RCC 7860 (cell line): ENCODE data around the gene RAPGEF4.

Source experiments
- DNase-seq: peaks from one replicate; pipeline ENCODE4 v3.0.0-alpha.2; 2015; ENCODE audit warnings: low spot score
- FAIRE-seq: peaks from 2 replicates; lab custom pipeline; 2012; peaks lifted over from hg19 to GRCh38; lab: Jason Lieb, UNC

Gene RAPGEF4

GRCh38 chr2:172856606-172857005 is 121.0 kb downstream of the RAPGEF4 start:
- no peak for FAIRE-seq
- DNase-seq, result no peak

- DNase-seq (no peak), FAIRE-seq (no peak)
Measured at GRCh38 chr2:172858473-172858745, 122.8 kb downstream of the RAPGEF4 start.

GRCh38 chr2:172859581-172860335 is 124.1 kb downstream of the RAPGEF4 start:
- FAIRE-seq (no peak), DNase-seq (no peak)

GRCh38 chr2:172860336-172860707 is 124.7 kb downstream of the RAPGEF4 start:
- FAIRE-seq, result no peak
- DNase-seq, result no peak

GRCh38 chr2:172861098-172861497 is 125.5 kb downstream of the RAPGEF4 start:
- FAIRE-seq (no peak), DNase-seq (no peak)

GRCh38 chr2:172861656-172862476 is 126.2 kb downstream of the RAPGEF4 start:
- DNase-seq, result no peak
- FAIRE-seq, result no peak

GRCh38 chr2:172863341-172863740 is 127.7 kb downstream of the RAPGEF4 start:
- no peak for FAIRE-seq
- DNase-seq, result no peak

- no peak for FAIRE-seq
- no peak for DNase-seq
Measured at GRCh38 chr2:172864182-172864581, 128.5 kb downstream of the RAPGEF4 start.

GRCh38 chr2:172865422-172865821 is 129.8 kb downstream of the RAPGEF4 start:
- FAIRE-seq, result no peak
- DNase-seq, result no peak

GRCh38 chr2:172869861-172870260 is 134.2 kb downstream of the RAPGEF4 start:
- FAIRE-seq (no peak), DNase-seq (no peak)

GRCh38 chr2:172870396-172870795 is 134.8 kb downstream of the RAPGEF4 start:
- no peak for FAIRE-seq
- no peak for DNase-seq

- FAIRE-seq (no peak), DNase-seq (no peak)
Measured at GRCh38 chr2:172877826-172878225, 142.2 kb downstream of the RAPGEF4 start.

GRCh38 chr2:172878260-172878659 is 142.6 kb downstream of the RAPGEF4 start:
- no peak for DNase-seq
- FAIRE-seq, result no peak

- DNase-seq (no peak), FAIRE-seq (no peak)
Measured at GRCh38 chr2:172884336-172884735, 148.7 kb downstream of the RAPGEF4 start.

GRCh38 chr2:172885996-172886395 is 150.4 kb downstream of the RAPGEF4 start:
- FAIRE-seq (no peak), DNase-seq (no peak)

GRCh38 chr2:172887280-172887679 is 151.6 kb downstream of the RAPGEF4 start:
- no peak for DNase-seq
- FAIRE-seq, result no peak

GRCh38 chr2:172888714-172889669 is 153.3 kb downstream of the RAPGEF4 start:
- no peak for DNase-seq
- FAIRE-seq, result no peak

- DNase-seq, result no peak
- FAIRE-seq, result no peak
Measured at GRCh38 chr2:172889768-172890430, 154.3 kb downstream of the RAPGEF4 start.

- FAIRE-seq (no peak), DNase-seq (no peak)
Measured at GRCh38 chr2:172893111-172893510, 157.5 kb downstream of the RAPGEF4 start.

GRCh38 chr2:172893671-172894070 is 158.0 kb downstream of the RAPGEF4 start:
- DNase-seq, result no peak
- FAIRE-seq, result no peak
